ENCODE measurements around the gene DOCK7.

GRCh38 chr1:62601457-62601856 lies 86.7 kb downstream of the DOCK7 start:
- TF ChIP-seq EZH2 (optimal IDR thresholded peaks at IDR 0.05; ENCODE audit: low read depth, low read length) (no peak), CTCF (IDR thresholded peaks at IDR 0.05; ENCODE audit: low read length) (no peak)
